NCI-H146 treated with DMSO at 0.1 percent for 48 hours (cell line): ENCODE data around the gene CWC27.

Experiments used
- DNase-seq: peaks from one replicate; lab custom pipeline; 2025; ENCODE audit not compliant: unreplicated experiment; lab: John Stamatoyannopoulos, UW

Gene CWC27

GRCh38 chr5:64972591-64972990, 203.9 kb downstream of the CWC27 start:
- DNase-seq = no peak

- no peak for DNase-seq
Measured at GRCh38 chr5:64973215-64973614, 204.5 kb downstream of the CWC27 start.

GRCh38 chr5:64977779-64978178, 209.0 kb downstream of the CWC27 start:
- no peak for DNase-seq

- no peak for DNase-seq
Measured at GRCh38 chr5:64978546-64978945, 209.8 kb downstream of the CWC27 start.

GRCh38 chr5:64979531-64979930, 210.8 kb downstream of the CWC27 start:
- no peak for DNase-seq

GRCh38 chr5:64980176-64980575, 211.4 kb downstream of the CWC27 start:
- DNase-seq = no peak

GRCh38 chr5:64987768-64988167, 219.0 kb downstream of the CWC27 start:
- DNase-seq = no peak

- no peak for DNase-seq
Measured at GRCh38 chr5:65009207-65009606, 240.5 kb downstream of the CWC27 start.

- no peak for DNase-seq
Measured at GRCh38 chr5:65010841-65011240, 242.1 kb downstream of the CWC27 start.

- DNase-seq = no peak
Measured at GRCh38 chr5:65012301-65012892, 243.7 kb downstream of the CWC27 start.

GRCh38 chr5:65013166-65013565, 244.4 kb downstream of the CWC27 start:
- no peak for DNase-seq

GRCh38 chr5:65014769-65015168, 246.0 kb downstream of the CWC27 start:
- no peak for DNase-seq

GRCh38 chr5:65015767-65016166, 247.0 kb downstream of the CWC27 start:
- DNase-seq = no peak

GRCh38 chr5:65017636-65018035, 248.9 kb downstream of the CWC27 start:
- DNase-seq = no peak

- no peak for DNase-seq
Measured at GRCh38 chr5:65018763-65019162, 250.0 kb downstream of the CWC27 start.

GRCh38 chr5:65020492-65020891, 251.8 kb downstream of the CWC27 start:
- DNase-seq = no peak

GRCh38 chr5:65021527-65022226, 252.9 kb downstream of the CWC27 start:
- no peak for DNase-seq

GRCh38 chr5:65022932-65023331, 254.2 kb downstream of the CWC27 start:
- no peak for DNase-seq

GRCh38 chr5:65024681-65025080, 256.0 kb downstream of the CWC27 start:
- no peak for DNase-seq

GRCh38 chr5:65026816-65027548, 258.3 kb downstream of the CWC27 start:
- no peak for DNase-seq

- DNase-seq = no peak
Measured at GRCh38 chr5:65029178-65029577, 260.4 kb downstream of the CWC27 start.

GRCh38 chr5:65030056-65030455, 261.3 kb downstream of the CWC27 start:
- DNase-seq = no peak
